SK-N-SH treated with all-trans-retinoic acid at 6 μM for 48 hours (cell line): ENCODE measurements around the gene ANKRD11.

Experiments used
- ATAC-seq: fragments of 200-7000 bp; cut with Tn5 transposase; 3 replicates; pipeline ENCODE4 v1.9.1; 2020; ENCODE audit warnings: mild to moderate bottlenecking, moderate library complexity
- ARNTL ChIP-seq: fragments of 450-650 bp; formaldehyde crosslinking; IDR thresholded peaks from 2 replicates; pipeline ENCODE4 v1.5.0; 2020; ENCODE audit warnings: low read depth, mild to moderate bottlenecking, moderate library complexity, borderline replicate concordance
- BACH2 ChIP-seq: fragments of 250-450 bp; sonication (Bioruptor Pico); IDR thresholded peaks from 2 replicates; pipeline ENCODE4 v1.9.0; 2021; ENCODE audit warnings: mild to moderate bottlenecking, borderline replicate concordance
- CREB5 ChIP-seq: fragments of 250-450 bp; sonication (Bioruptor Pico); IDR thresholded peaks from 2 replicates; pipeline ENCODE4 v1.5.1; 2020; ENCODE audit warnings: low read depth, mild to moderate bottlenecking, moderate library complexity
- CSDC2 ChIP-seq: fragments of 250-450 bp; sonication (Bioruptor Pico); IDR thresholded peaks from 2 replicates; pipeline ENCODE4 v1.5.0; 2020; ENCODE audit warnings: mild to moderate bottlenecking, moderate library complexity
- CSRNP3 ChIP-seq: fragments of 250-450 bp; sonication (Bioruptor Pico); IDR thresholded peaks from 2 replicates; pipeline ENCODE4 v1.5.1; 2021; ENCODE audit warnings: mild to moderate bottlenecking, moderate library complexity
- GLIS3 ChIP-seq: fragments of 250-450 bp; sonication (Bioruptor Pico); IDR thresholded peaks from 2 replicates; pipeline ENCODE4 v1.5.0; 2020; ENCODE audit warnings: mild to moderate bottlenecking, moderate library complexity
- ISL1 ChIP-seq: fragments of 250-450 bp; sonication (Bioruptor Pico); IDR thresholded peaks from 2 replicates; pipeline ENCODE4 v2.1.2; 2022; ENCODE audit warnings: mild to moderate bottlenecking, moderate library complexity
- OSR1 ChIP-seq: fragments of 250-450 bp; sonication (Bioruptor Pico); IDR thresholded peaks from 2 replicates; pipeline ENCODE4 v1.8.0; 2022; ENCODE audit warnings: moderate library complexity, mild to moderate bottlenecking, inconsistent platforms
- PATZ1 ChIP-seq: fragments of 250-450 bp; sonication (Bioruptor Pico); IDR thresholded peaks from 2 replicates; pipeline ENCODE4 v1.8.0; 2020; ENCODE audit warnings: mild to moderate bottlenecking, moderate library complexity, borderline replicate concordance
- POU6F1 ChIP-seq: fragments of 250-450 bp; sonication (Bioruptor Pico); IDR thresholded peaks from 2 replicates; pipeline ENCODE4 v1.8.0; 2021; ENCODE audit warnings: low read depth, mild to moderate bottlenecking, moderate library complexity, borderline replicate concordance
- PPARA ChIP-seq: fragments of 250-450 bp; sonication (Bioruptor Pico); IDR thresholded peaks from 2 replicates; pipeline ENCODE4 v1.5.0; 2020; ENCODE audit warnings: mild to moderate bottlenecking, borderline replicate concordance
- RARB ChIP-seq: fragments of 250-450 bp; sonication (Bioruptor Pico); IDR thresholded peaks from 2 replicates; pipeline ENCODE4 v1.8.0; 2021; ENCODE audit warnings: mild to moderate bottlenecking, moderate library complexity
- SNAI2 ChIP-seq: fragments of 250-450 bp; sonication (Bioruptor Pico); IDR thresholded peaks from 2 replicates; pipeline ENCODE4 v1.5.0; 2020; ENCODE audit warnings: mild to moderate bottlenecking, moderate library complexity
- TCF4 ChIP-seq: fragments of 250-450 bp; sonication (Bioruptor Pico); IDR thresholded peaks from 2 replicates; pipeline ENCODE4 v1.8.0; 2021; ENCODE audit warnings: mild to moderate bottlenecking, moderate library complexity, borderline replicate concordance
- TOX ChIP-seq: fragments of 250-450 bp; sonication (Bioruptor Pico); IDR thresholded peaks from 2 replicates; pipeline ENCODE4 v1.8.0; 2021; ENCODE audit warnings: mild to moderate bottlenecking, moderate library complexity, borderline replicate concordance
- ZC3H10 ChIP-seq: fragments of 250-450 bp; sonication (Bioruptor Pico); IDR thresholded peaks from 2 replicates; pipeline ENCODE4 v1.5.1; 2021; ENCODE audit warnings: mild to moderate bottlenecking, moderate library complexity
- ZFP3 ChIP-seq: fragments of 250-450 bp; sonication (Bioruptor Pico); IDR thresholded peaks from 2 replicates; pipeline ENCODE4 v1.5.0; 2020; ENCODE audit warnings: mild to moderate bottlenecking, moderate library complexity
- ZFP30 ChIP-seq: fragments of 450-650 bp; formaldehyde crosslinking; IDR thresholded peaks from 2 replicates; pipeline ENCODE4 v1.5.0; 2022; ENCODE audit warnings: mild to moderate bottlenecking, moderate library complexity
- ZNF565 ChIP-seq: fragments of 450-650 bp; formaldehyde crosslinking; conservative IDR thresholded peaks from 2 replicates; pipeline ENCODE4 v1.5.0; 2020; ENCODE audit warnings: low read depth, mild to moderate bottlenecking, moderate library complexity
- ZNF70 ChIP-seq: fragments of 450-650 bp; formaldehyde crosslinking; IDR thresholded peaks from 2 replicates; pipeline ENCODE4 v1.5.0; 2020; ENCODE audit warnings: mild to moderate bottlenecking, moderate library complexity
- ZNF8 ChIP-seq: fragments of 450-650 bp; formaldehyde crosslinking; IDR thresholded peaks from 2 replicates; pipeline ENCODE4 v1.5.0; 2020; ENCODE audit warnings: mild to moderate bottlenecking, moderate library complexity

ANKRD11 gene

GRCh38 chr16:89493776-89494175, 3.4 kb upstream of the ANKRD11 start:
- no peak for ATAC-seq
- no peak for TF ChIP-seq CREB5 (CRISPR knock-in tag)
- TF ChIP-seq RARB (CRISPR knock-in tag), result no peak
- TF ChIP-seq ARNTL (CRISPR knock-in tag), result no peak
- TF ChIP-seq GLIS3 (CRISPR knock-in tag), result no peak
- TF ChIP-seq PPARA (CRISPR knock-in tag), result no peak
- TF ChIP-seq ISL1 (CRISPR knock-in tag), result no peak

- TF ChIP-seq TCF4 (CRISPR knock-in tag) (no peak), SNAI2 (CRISPR knock-in tag) (no peak), CSRNP3 (no peak), OSR1 (CRISPR knock-in tag) (no peak), ZNF70 (CRISPR knock-in tag) (no peak), BACH2 (CRISPR knock-in tag) (no peak), PATZ1 (CRISPR knock-in tag) (no peak), ZFP30 (no peak), PPARA (CRISPR knock-in tag) (no peak), ZC3H10 (CRISPR knock-in tag) (no peak), ZNF8 (CRISPR knock-in tag) (no peak)
- TF ChIP-seq, all 23 proteins: peak for 0
- no peak for ATAC-seq
Measured at GRCh38 chr16:89491974-89492687, 1.8 kb upstream of the ANKRD11 start.

GRCh38 chr16:89491238-89491869, 993 bp upstream of the ANKRD11 start:
- TF ChIP-seq ZFP30, result no peak
- TF ChIP-seq ZNF565 (CRISPR knock-in tag), result no peak
- TF ChIP-seq RARB (CRISPR knock-in tag), result no peak
- no peak for TF ChIP-seq TOX (CRISPR knock-in tag)
- no peak for TF ChIP-seq CSDC2
- TF ChIP-seq POU6F1 (CRISPR knock-in tag), result no peak
- no peak for TF ChIP-seq ISL1 (CRISPR knock-in tag)
- no peak for TF ChIP-seq ARNTL (CRISPR knock-in tag)
- no peak for TF ChIP-seq ZNF8 (CRISPR knock-in tag)
- TF ChIP-seq PATZ1 (CRISPR knock-in tag), result no peak
- TF ChIP-seq GLIS3 (CRISPR knock-in tag), result no peak
- TF ChIP-seq ZNF70 (CRISPR knock-in tag), result no peak
- no peak for TF ChIP-seq BACH2 (CRISPR knock-in tag)
- TF ChIP-seq OSR1 (CRISPR knock-in tag), result no peak
- TF ChIP-seq ZFP3, result no peak
- peak; percentile 16 for ATAC-seq
